GM19468 (cell line): ENCODE results near the gene PCSK6.
"Not testable (repeated sequence)": the region's sequence is repeated elsewhere in the genome, so short reads cannot be mapped to it uniquely, and the experiment has no call there.

ENCODE experiments used
- ATAC-seq: cut with Tn5 transposase; IDR thresholded peaks from one replicate; pipeline ENCODE4 v1.9.1; 2021; ENCODE audit warnings: mild to moderate bottlenecking, moderate library complexity, moderate number of reproducible peaks; ENCODE audit not compliant: unreplicated experiment; ENCODE audit errors: extremely low read depth

Gene PCSK6

DNA sequence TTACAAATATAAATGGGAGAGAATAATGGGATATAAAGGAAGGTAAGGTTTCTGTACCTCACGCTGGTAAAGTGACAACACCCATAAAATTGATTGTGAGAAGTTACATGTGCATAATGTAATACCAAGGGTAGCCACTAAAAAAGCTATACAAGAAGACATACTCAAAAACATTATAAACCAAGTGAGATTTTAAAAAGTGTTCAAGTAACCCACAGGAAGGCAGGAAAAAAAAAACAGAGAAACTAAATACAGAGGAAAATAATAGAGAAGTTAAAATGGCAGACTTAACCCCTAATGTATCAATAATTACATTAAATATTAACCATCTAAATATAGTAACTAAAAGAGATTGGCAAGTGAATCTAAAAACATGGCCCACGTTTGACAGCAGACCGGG, 76.3 kb downstream of the PCSK6 start:
- no peak for ATAC-seq

DNA sequence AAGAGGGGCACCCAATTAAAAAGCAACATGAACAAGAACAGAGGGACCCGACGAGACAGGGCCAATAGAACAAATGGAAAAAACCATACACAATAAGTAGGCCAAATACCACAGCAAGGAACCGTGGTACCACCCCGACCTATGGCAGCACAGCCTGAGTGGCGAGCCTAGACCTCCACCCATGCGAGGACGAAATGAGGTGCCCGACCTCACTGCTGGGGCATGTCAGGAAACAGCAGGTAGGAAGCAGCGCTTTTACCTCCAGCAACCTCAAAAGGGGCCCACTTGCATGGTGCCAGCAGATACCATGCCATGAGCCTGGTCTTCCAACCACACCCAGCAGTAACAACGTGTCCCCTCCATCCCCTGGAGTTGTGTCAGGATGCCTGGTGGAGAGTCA, 77.9 kb downstream of the PCSK6 start:
- no peak for ATAC-seq

DNA sequence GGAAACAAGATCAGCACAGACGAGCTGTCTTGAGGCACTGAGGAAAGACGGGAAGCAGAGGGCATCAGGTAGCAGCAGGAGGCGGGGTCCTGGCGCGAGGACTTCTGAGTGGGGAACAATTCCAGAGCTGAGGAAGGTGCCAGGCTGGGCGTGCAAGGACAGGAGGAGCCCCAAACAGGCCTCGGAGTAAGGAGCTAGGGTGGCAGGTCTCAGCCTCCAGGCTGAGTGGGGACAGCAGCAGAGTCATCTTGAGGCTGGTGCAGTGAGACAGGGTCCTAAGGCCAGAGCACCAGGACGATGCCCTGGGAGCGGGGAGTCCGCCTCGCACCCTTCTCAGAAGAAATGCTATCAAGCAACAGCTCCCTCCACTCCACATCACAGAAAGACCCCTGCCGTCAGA, 78.4 kb downstream of the PCSK6 start:
- no peak for ATAC-seq

DNA sequence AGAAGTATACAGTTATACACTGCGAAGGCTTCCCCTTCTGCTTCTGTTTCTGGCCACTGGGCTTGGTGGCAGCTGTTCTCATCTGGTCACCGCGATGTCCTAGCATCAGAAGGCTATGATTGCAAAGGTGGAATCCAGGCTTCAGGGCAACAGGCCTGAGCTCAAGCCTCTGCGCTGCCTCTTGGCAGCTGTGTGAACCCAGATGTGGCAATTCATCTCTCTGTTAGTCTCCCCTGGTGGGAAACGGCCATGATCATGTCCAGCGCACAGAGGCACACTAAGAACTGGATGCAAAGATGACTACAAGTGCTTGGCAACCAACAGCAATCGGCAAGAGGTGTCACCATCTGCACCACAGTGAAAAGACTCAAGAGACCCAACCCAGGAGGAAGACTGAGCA, 78.9 kb downstream of the PCSK6 start:
- no peak for ATAC-seq

DNA sequence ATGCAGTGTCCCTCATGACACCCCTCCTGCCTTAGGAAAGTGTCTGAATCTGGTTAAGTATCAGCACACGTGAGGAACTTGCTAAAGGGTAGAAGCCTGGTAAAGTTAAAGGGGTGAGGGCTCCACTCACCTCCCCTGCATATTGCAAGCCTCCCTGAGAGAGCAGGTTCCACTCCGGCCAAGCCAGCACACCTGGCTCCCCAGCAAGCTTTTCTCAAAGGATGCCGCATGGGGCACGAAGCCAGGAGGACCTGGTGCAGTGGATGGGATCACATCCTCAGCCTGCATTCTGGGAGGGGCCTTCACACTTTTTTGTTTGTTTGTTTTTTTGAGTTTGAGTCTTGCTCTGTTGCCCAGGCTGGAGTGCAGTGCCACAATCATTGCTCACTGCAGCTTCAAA, 79.9 kb downstream of the PCSK6 start:
- ATAC-seq: no peak

DNA sequence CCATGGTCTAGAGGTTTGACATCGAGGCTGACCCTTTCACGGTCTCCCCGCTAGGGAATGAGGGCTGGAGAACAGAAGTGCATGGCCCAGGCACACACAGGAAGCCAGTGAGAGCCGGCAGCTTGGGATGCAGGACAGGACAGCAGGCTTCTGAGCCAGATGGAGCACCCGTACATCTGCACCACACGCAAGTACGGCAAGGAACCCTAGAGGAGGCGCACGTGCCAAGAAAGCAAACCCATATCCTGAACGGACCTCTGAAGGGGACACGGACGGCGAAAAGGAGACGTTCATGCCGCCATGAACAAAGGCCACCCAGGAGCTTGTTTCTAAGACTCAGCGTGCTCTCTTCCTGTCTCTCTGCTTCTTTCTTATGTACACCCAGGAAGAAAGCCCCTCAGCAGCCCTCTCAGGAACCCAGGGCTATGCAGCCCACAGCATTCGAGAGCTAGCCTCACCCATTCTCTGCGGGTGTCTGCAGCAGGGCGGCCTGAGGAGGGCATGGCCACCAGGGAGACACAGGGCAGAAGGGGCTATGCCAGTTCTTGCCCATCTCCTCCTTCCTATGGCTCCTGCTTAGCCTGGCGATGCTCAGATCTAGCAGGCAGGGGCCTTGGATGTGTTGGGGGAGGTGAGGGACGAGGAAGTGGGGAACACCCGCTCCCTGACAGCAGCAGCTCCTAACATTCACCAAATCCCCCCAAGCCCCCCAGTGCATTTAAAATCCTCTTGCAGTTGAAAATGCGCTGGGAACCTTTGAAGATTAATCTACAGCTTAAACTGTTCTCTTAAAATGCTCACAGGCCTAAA, 81.3 kb downstream of the PCSK6 start:
- no peak for ATAC-seq

DNA sequence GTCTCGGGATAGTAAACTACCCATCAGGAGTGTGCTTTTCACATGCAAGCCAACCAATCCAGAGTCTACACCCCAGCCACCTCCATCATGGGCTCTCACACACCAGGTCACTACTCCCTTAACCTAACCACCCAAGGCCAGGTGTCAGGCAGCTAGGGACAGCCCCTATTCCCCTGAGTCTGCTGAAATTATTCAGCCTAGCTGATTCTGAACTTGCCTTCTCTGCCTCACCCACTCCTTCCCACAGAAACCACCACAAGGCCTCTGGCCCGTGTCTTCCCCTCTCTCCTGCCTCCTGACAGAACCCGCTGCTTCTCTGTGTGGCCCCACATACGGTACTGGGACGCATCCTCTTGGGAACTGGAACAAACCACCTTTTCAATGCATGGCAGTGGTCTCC, 82.1 kb downstream of the PCSK6 start:
- ATAC-seq: peak; percentile 88

DNA sequence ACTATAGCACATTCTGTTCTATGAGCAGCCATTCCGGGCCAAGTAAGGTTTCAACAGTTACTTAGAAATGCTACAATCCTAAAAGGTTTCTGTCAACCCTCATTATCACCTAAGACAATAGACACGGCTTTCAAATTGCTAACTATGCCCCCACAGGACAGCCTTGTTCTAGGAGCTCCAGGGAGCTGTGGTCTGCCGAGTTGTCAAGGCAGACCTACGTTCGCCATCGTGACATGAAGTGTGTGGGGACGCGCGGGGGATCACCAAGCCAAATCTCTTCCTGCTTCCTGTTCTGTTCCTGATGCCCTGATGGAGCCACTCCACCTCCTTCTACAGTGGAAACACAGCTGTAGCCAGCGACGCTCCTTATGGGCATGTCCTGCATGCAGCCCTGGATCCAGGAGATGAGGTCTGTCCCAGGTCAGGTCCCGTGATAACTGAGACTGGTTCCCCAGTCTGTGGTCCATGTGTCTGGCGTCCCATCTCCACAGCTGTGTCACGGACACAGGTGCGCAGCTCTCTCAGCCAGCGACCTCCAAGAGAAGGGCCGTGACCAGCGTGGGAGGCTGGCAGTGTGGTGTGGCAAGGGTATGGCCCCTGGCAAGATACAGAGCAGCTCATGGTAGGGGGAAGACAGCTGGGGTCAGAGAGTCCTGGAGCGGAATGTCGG, 82.8 kb downstream of the PCSK6 start:
- ATAC-seq: no peak

DNA sequence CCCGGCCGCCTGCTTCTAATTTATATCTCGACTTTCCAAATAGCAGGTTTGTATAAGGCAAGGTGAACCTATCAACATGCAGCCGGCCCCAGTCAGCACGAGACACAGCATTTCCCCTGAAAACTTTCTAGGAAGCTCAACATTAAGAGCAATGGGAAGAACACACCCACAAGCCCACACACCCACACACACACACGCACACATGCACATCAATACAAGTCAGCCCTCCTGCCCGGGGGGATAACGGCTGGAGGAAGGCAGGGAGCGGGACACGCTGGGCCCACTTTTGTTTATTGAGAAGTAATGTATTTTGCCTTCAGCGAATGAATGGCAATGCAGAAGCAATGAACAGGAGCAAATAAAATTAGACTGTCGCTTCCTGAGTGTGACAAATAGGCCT, 83.5 kb downstream of the PCSK6 start:
- no peak for ATAC-seq

DNA sequence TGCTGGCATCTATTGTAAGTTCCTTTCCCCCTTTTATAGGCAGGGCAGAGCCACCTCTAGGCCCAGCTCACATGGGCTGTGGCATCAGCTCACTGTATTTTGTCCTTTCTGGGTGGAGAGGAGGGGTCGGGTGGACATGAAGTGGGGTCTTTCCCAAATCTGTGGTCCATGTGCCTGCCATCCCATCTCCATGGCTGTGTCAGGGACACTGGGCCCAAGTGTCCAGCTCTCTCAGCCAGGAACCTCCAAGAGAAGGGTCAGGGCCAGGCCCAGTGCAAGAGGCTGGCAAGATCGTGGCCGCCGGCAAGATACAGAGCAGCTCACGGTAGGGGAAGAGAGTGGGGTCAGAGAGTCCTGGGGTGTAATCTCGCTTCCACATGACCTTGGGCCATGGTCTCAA, 85.3 kb downstream of the PCSK6 start:
- ATAC-seq: no peak

DNA sequence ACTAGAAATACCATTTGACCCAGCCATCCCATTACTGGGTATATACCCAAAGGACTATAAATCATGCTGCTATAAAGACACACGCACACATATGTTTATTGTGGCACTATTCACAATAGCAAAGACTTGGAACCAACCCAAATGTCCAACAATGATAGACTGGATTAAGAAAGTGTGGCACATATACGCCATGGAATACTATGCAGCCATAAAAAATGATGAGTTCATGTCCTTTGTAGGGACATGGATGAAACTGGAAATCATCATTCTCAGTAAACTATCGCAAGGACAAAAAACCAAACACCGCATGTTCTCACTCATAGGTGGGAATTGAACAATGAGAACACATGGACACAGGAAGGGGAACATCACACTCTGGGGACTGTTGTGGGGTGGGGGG, 86.6 kb downstream of the PCSK6 start:
- ATAC-seq: not testable (repeated sequence)

DNA sequence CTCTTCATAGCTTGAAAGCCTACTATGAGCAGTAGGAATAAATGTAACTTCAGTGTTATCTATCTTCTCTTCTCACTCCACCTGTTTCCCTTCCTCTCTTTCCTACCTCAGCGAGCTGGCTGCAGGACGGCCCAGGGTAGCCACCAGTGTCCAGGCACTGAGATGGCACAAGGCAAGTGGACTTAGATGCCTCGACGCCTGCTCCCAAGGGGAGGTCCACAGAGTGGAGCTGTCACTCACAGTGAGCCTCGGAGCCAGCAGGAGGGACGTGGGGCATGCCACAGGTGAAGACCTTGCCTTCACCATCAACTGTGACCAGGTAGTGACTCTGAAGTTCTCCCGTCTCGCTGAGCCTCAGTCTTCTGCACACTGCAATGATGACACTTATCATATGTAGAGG, 88.2 kb downstream of the PCSK6 start:
- ATAC-seq: no peak

DNA sequence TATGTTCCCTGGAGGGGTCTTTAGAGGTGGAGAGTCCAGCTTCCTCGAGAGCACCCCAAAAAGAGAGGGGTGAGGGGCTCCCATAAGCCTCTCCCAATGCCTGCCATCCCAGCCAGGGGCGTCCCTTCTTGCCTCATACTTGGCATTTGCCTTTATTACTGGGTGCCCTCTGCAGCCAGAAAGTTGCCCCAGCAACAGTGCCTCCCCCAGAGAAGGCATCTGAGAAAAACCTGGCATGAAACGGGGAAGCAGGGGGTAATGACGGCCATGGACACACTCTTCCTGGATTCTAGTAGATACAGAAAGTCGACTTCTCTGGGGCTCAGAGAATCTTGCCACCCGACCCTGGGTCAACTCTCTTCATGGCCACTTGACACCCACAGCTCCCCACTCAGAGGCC, 90.1 kb downstream of the PCSK6 start:
- no peak for ATAC-seq

DNA sequence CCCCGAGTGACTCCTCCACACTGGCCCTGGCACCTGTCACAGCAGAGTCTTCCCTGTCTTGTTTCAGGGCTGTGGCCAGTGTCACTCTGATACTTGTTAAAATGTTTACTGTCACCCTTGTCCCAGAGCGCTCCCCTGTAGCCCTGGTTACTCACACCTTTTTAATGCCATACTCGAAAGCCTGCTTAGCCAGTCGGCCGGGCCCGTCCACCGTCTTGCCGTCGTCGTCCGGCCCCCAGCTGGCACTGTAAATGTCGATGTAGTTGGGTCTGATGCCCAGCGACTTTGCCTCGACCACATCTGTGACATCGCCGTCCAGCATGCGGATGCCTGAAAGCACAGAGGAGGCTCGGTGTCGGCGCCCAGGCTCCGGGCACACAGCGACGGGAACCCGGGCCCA, 91.3 kb downstream of the PCSK6 start:
- ATAC-seq: no peak

DNA sequence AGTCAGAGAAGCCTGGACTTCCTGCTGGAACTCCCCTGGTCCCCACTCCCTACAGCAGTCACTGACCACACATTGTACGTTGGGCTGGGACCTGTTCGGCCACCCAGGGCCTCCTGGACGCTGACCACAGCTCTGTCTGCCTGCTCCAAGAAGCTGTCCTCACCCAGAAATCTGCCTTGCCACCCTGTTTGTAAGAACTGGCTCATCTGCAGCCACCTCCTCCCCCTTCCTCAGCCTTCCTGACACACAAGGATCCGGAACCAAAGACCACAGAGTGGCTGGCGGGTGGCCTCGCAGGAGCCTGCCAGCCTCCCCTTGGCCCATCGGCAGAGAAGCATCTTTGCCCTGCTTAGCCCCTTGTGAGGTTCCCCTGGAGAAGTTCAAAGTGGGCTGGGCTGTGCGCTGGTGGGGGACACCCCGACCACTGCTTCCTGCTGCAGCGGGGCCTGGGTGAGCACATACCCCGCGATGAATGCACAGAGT, 91.9 kb downstream of the PCSK6 start:
- no peak for ATAC-seq

DNA sequence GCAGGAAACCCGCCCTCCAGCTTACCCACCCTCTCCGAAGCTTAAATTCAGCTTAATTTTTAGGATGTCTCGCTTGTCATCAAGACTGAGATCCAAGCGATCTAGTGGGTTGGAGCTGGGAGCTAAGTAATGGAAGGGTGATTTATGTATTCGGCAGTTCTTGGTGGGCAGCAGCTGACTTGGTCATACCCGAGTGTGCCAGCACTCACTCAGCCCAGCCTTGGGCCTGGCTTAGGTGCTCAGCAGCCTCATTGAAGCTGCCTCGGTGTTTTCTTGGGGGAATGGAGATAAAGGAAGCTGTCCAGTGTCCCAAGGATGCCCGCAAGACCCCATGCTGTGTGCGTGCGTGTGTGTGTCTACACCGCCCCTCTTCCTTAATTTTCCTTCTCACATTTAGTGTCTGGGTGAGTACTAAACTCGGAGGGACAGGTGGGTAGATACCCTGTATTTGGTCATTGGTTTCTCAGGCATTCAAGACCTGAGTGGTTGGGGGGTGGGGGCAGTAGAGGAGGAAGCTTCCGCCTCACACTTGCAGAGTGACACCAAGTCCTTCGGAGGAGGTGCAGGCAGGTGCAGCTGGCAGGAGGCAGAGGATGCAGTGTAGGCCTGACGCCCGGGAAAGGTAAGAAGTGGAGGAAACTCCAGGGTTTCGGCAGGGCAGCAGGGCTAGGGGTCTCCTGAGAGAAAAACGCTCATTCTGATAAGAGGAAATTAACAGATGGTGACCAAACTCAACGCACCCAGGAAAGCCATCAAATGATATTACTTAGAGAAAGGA, 92.8 kb downstream of the PCSK6 start:
- no peak for ATAC-seq

DNA sequence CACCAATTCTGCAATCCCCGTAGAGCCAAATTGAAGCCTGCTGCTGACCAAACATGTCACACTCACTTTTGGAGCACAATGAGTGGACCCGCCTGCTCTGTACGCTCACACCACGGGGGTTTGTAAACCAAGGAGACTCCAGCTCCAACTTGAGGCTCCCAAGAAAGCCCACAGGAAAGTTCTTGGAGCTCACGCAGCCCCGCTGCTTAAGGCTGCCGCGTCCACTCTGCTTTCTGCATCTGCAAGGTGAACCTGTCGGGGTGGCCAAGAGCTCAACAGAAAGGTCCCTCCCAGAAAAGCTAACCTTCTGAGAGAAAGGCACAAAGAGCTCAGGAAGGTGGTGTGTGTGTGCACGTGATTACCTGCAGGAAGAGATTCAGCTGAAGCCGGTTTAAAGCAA, 94.9 kb downstream of the PCSK6 start:
- ATAC-seq: no peak

DNA sequence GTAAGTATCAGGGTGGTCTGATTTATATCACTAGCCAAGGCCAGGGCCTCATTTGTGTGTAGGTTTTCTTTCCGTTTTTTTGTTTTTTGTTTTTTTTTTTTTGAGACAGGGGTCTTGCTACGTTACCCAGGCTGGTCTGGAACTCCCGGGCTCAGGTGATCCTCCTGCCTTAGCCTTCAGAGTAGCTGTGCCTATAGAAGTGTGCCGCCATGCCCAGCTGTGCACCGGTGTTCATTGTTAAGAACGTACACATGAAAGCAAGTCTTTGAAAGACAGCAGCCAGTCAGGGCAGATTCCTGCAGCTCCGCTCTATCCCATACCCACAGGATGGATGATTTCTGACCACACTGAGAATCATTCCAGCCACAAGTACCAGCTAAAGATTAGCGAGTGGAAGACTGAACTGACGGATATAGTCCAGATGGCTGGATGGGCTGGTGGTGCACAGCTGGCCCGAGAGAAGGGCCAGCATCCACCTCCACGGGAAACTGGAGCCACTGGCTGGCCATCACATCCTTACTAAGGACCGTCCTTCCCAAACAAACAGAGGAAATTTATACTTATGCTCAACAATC, 95.4 kb downstream of the PCSK6 start:
- no peak for ATAC-seq

DNA sequence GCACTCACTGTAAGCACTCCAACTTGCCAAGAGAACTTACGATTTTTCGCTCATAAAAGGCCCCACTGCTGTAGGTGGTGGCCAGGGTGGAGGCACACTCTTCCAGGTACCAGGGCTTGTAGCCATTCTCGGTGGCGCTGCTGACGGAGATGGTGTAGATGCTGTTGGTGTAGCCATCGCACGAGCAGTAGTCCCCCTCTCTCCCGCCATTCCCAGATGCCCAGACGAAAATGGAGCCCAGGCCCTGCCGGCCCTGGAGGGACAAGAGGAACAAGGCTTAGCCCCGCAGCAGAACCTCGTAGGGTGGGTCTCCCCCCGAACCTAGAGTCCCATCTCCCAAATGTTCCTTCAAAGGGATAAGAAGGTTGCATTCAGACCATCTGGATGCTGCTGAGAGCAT, 96.3 kb downstream of the PCSK6 start:
- ATAC-seq: no peak

DNA sequence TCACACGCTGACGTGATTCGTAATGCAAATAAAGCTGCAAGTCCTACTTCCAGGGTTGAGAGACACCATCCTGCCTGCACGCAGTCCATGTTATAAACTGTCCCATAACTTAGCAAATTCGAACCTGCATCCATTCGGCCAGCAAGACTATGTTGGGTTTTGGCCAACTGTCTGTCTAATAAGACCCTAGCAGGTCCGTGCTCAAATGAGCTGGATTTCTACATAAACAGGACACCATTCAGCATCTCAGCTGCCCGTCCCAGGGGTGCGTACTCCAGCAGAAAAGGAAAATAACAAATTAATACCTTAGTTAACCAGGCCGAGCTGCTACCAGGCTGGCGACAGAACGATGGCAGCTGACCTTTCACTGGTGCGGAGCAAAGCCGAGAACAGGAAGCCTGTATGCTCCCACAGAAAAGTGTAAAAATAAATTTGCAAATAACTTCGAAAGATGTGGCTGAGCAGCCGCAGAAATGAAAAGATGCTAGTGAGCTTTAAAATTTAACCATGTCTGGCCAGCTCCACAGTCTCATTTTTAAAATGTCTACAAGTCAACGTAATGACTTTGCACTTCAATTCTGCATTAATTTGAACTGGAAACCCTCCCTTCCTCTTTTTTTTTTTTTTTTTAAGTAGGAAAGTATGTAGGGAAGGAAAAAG, 97.4 kb downstream of the PCSK6 start:
- ATAC-seq: no peak
